Spleen (tissue), 11 donors: ENCODE results near the gene NRXN3. TPM values are rescaled to one million over a fixed set of nuclear protein-coding genes. Genes with fewer than 3 reads are reported as not detected.

Experiments
- DNase-seq: peaks from one replicate; pipeline ENCODE4 v3.0.0-alpha.2; 2020
- H3K27ac ChIP-seq, 8 donors: fragments of 200-600 bp; sonication (generic) in 7 of 8; 1 replicate in 4 of 8; 2 replicates in 4 of 8; pipeline versions ENCODE4 v1.5.0 to v1.8.0; 2016 to 2021; ENCODE audit warnings: inconsistent platforms in 4 of 8, mild to moderate bottlenecking in 4 of 8, moderate library complexity in 1 of 8
- H3K27me3 ChIP-seq, 7 donors: fragments of 200-600 bp; sonication (generic) in 6 of 7; replicated peaks in 1 of 7; 1 replicate in 4 of 7; 2 replicates in 3 of 7; pipeline versions ENCODE4 v1.5.0 to v1.8.0; 2016 to 2021; ENCODE audit warnings: inconsistent platforms in 3 of 7, mild to moderate bottlenecking in 1 of 7
- H3K36me3 ChIP-seq, 6 donors: fragments of 200-600 bp; sonication (generic) in 5 of 6; 1 replicate in 4 of 6; 2 replicates in 2 of 6; pipeline versions ENCODE4 v1.5.0 to v1.8.0; 2016 to 2021; ENCODE audit warnings: inconsistent platforms in 2 of 6
- H3K4me1 ChIP-seq, 6 donors: fragments of 200-600 bp; sonication (generic) in 5 of 6; 1 replicate in 3 of 6; 2 replicates in 3 of 6; pipeline versions ENCODE4 v1.5.0 to v1.8.0; 2016 to 2021; ENCODE audit warnings: inconsistent platforms in 3 of 6
- H3K4me3 ChIP-seq, 8 donors: fragments of 200-600 bp; sonication (generic) in 7 of 8; 1 replicate in 4 of 8; 2 replicates in 4 of 8; pipeline versions ENCODE4 v1.5.0 to v1.8.0; 2016 to 2021; ENCODE audit warnings: inconsistent platforms in 4 of 8, mild to moderate bottlenecking in 4 of 8, moderate library complexity in 2 of 8
- H3K9me3 ChIP-seq, 8 donors: fragments of 200-600 bp; sonication (generic) in 7 of 8; 1 replicate in 4 of 8; 2 replicates in 4 of 8; pipeline versions ENCODE4 v1.5.0 to v1.8.0; 2016 to 2021; ENCODE audit warnings: inconsistent platforms in 4 of 8
- POLR2A ChIP-seq, 3 donors: fragments of 450-650 bp; IDR thresholded peaks; one replicate each; pipeline ENCODE4 v1.5.1; 2017; ENCODE audit warnings: antibody characterized with exemption in 3 of 3, mild to moderate bottlenecking in 1 of 3
- POLR2AphosphoS5 ChIP-seq, 3 donors: sonication (generic); formaldehyde crosslinking; IDR thresholded peaks; one replicate each; pipeline ENCODE4 v1.5.1; 2017; ENCODE audit warnings: antibody characterized with exemption in 3 of 3
- WGBS, 5 donors: extraction: QIAGEN DNeasy Blood & Tissue Kit in 3 of 5; methylation state at CpG; one replicate each; pipeline versions ENCODE4 v1.1.5 to v1.1.7; 2013 to 2018; 5-methylcytosine and 5-hydroxymethylcytosine counted together
- intact Hi-C: fragments of 100-400 bp; cut with DNase I; formaldehyde crosslinking; loops from one replicate; pipeline ENCODE4 v1.15.0; 2023; ENCODE audit warnings: low total_unique reads
- polyA plus RNA-seq, 3 donors: library from polyadenylated mRNA; stranded (reverse); fragments of 200-250 nt; gene quantifications; one replicate each; pipeline ENCODE4 v1.2.1, GENCODE V29; 2013
- total RNA-seq, 7 donors: library from RNA; depleted of rRNA in 3 of 7; stranded (reverse); fragments of >200 nt in 3 of 7; fragmentation: NEBNext Ultra II Directional in 4 of 7; extraction: Animal tissue kit (Norgen Biotek cat#: 25700) in 4 of 7; gene quantifications; one replicate each; pipeline versions ENCODE4 v1.1.0 to v1.2.1, GENCODE V29; 2016 to 2021
- TF ChIP-seq, protein P1 (sequence below), 11 experiments: fragments of 200-600 bp in 7 of 11; fragments of 450-650 bp in 4 of 11; sonication (generic) in 4 of 11; IDR thresholded peaks in 8 of 11; conservative IDR thresholded peaks in 3 of 11; 1 replicate in 7 of 11; 2 replicates in 4 of 11; pipeline versions ENCODE4 v1.4.0 to v1.8.0; 2016 to 2021; ENCODE audit warnings: antibody characterized with exemption in 11 of 11, inconsistent platforms in 4 of 11, mild to moderate bottlenecking in 1 of 11
- donor health status: healthy with polysubstance abuse.
- donor health status: DM: no; HTN: no; CAD: no; lungs with moderate emphysema.
- donor health status: DM: no; HTN: no; CAD: no.
- donor health status: Bipolar disorder and iron deficiency.
- donor health status: healthy.
- donor health status: DM: no; HTN: no; CAD: no.
- donor health status: DM: yes; HTN: yes; CAD: no.

The NRXN3 gene
- total and polyA plus RNA-seq, 10 donors, result 0.21 to 11.5 (median 1.6) TPM

DNA sequence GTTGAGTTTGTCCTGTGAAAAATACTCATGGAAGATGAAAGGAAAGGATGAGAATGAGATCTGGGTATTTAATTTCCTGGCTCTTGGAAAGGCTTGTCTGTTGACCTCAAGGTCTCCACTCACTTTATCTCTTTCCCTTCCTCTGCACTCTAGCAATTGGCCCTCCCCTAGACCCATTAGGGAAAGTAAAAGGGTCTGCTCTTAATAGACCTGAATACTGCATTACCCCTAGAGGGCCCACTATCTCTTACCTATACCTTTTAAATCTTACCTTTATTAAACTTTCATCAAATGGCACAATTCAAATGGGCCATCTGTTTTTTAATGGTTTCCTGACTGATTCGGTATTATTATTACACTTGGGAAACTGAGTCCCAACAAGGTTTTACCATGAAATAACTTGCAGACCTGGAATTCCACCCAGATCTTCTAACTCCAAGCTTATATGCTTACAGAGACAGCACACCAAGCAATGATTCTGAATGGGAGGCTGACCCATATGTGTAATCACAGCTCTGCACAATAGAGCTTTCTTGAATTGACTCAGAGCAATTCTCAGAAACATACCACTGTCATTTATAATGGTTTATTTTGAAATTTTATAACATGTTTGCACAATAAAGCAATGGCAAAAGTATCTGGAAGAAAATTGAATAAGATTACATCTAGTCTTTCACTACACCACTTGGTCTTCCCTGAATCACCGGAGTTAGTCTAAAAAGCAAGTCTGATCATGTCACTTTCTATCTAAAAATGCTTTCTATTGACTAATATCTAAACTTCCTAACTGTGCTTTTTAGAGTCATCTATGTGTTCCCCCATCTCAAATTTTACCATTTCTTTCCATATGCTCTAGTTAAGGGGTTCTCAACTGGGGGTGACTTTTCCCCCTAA lies 618.5 kb downstream of the NRXN3 start:
- H3K4me1 ChIP-seq, result no peaks in the 10 kb centered on the region
- H3K36me3 ChIP-seq, result no peaks in the 10 kb centered on the region
- H3K9me3 ChIP-seq, result no peaks in the 10 kb centered on the region
- intact Hi-C loops, result no loop called here
- no peak for TF ChIP-seq POLR2AphosphoS5 (IDR thresholded peaks at IDR 0.05)
- TF ChIP-seq, protein P1, sequence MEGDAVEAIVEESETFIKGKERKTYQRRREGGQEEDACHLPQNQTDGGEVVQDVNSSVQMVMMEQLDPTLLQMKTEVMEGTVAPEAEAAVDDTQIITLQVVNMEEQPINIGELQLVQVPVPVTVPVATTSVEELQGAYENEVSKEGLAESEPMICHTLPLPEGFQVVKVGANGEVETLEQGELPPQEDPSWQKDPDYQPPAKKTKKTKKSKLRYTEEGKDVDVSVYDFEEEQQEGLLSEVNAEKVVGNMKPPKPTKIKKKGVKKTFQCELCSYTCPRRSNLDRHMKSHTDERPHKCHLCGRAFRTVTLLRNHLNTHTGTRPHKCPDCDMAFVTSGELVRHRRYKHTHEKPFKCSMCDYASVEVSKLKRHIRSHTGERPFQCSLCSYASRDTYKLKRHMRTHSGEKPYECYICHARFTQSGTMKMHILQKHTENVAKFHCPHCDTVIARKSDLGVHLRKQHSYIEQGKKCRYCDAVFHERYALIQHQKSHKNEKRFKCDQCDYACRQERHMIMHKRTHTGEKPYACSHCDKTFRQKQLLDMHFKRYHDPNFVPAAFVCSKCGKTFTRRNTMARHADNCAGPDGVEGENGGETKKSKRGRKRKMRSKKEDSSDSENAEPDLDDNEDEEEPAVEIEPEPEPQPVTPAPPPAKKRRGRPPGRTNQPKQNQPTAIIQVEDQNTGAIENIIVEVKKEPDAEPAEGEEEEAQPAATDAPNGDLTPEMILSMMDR (IDR thresholded peaks at IDR 0.05 in 8 of 11, conservative IDR thresholded peaks at IDR 0.05 in 3 of 11), result no peak
- TF ChIP-seq POLR2A (IDR thresholded peaks at IDR 0.05), result no peak
- DNase-seq, result no peak
- no peak overlapping the region for H3K27ac ChIP-seq
- WGBS, 5 donors, result 72 to 86% (median 83%) methylated on average over 2 of the region's 2 CpGs
- H3K4me3 ChIP-seq, result no peak overlapping the region
- H3K27me3 ChIP-seq, result no peaks in the 10 kb centered on the region

DNA sequence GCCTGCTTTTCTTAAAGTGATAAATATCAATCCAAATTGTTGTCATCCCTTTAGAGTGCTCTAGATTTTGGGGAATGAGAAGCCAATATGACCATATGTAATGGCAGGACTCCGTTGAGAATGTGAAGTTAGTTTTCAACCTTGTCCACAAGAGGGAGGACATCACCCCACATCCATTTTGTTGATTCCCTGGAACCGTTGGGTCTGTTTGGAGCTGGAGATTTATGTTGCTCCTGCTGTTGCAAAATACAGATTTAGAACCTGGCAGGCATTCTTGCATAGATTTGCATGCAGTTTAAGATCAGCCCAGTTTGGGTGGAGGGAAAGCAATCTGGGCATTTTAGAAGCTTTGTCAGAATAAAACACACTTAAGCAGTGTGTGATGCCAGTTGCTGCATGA lies 620.1 kb downstream of the NRXN3 start:
- no peak for DNase-seq
- Histone ChIP-seq H3K4me3 (no peak overlapping the region), H3K9me3 (no peaks in the 10 kb centered on the region), H3K27ac (no peak overlapping the region), H3K36me3 (no peaks in the 10 kb centered on the region), H3K4me1 (no peaks in the 10 kb centered on the region), H3K27me3 (no peaks in the 10 kb centered on the region)
- TF ChIP-seq, protein P1 (IDR thresholded peaks at IDR 0.05 in 8 of 11, conservative IDR thresholded peaks at IDR 0.05 in 3 of 11), result no peak
- no peak for TF ChIP-seq POLR2A (IDR thresholded peaks at IDR 0.05)
- no peak for TF ChIP-seq POLR2AphosphoS5 (IDR thresholded peaks at IDR 0.05)
- 10 to 18% (median 11%) methylated on average over 2 of the region's 2 CpGs for WGBS, 5 donors
- intact Hi-C loops, result no loop called here

DNA sequence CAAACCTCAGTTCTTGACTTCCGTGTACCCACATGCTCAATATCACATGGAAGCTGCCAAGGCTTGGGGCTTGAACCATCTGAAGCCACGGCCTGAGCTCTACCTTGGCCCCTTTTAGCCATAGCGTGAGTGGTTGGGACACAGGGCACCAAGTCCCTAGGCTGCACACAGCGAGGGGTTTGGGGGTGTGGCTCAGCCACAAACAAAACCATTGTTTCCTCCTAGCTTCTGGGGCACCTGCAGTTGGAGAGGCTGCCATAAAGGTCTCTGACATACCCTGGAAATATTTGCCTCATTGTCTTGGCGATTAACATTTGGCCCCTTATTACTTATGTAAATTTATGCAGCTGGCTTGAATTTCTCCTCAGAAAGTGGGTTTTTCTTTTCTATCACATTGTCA lies 628.6 kb downstream of the NRXN3 start:
- no peak for DNase-seq
- 56 to 78% (median 65%) methylated on average over 4 to 5 of the region's 5 CpGs for WGBS, 5 donors
- Histone ChIP-seq H3K27me3 (no peaks in the 10 kb centered on the region), H3K4me3 (no peak overlapping the region), H3K9me3 (peaks cover 0 to 3% (median 0%) of the 10 kb centered on the region in 8 donors), H3K36me3 (no peaks in the 10 kb centered on the region), H3K4me1 (no peaks in the 10 kb centered on the region), H3K27ac (no peak overlapping the region)
- TF ChIP-seq POLR2AphosphoS5 (IDR thresholded peaks at IDR 0.05), result no peak
- TF ChIP-seq, protein P1 (IDR thresholded peaks at IDR 0.05 in 8 of 11, conservative IDR thresholded peaks at IDR 0.05 in 3 of 11), result no peak
- TF ChIP-seq POLR2A (IDR thresholded peaks at IDR 0.05), result no peak
- intact Hi-C loops, result no loop called here

DNA sequence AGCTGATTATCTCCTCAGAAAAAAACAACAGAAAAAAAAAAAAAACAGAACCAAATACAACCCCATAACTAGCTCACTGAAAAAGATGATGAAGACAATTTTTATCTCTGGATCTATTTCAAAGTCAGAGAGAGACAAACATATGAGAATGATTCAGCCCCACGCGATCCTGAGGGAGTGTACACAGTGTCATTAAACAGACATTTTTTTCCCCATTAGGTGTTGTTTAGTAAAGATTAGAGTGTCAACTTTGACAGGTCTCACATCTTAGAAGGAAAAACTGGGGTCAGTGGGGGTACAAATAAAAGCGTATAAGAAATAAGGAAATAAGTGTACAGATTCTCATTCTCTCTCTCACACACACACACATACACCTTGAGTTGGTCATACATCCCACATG lies 635.4 kb downstream of the NRXN3 start:
- intact Hi-C loops, result no loop called here
- Histone ChIP-seq H3K4me1 (no peaks in the 10 kb centered on the region), H3K9me3 (peaks cover 0 to 3% (median 0%) of the 10 kb centered on the region in 8 donors), H3K4me3 (no peak overlapping the region), H3K27me3 (no peaks in the 10 kb centered on the region), H3K36me3 (no peaks in the 10 kb centered on the region), H3K27ac (no peak overlapping the region)
- 50 to 80% (median 52%) methylated on average over 3 of the region's 3 CpGs for WGBS, 5 donors
- no peak for DNase-seq
- TF ChIP-seq POLR2A (IDR thresholded peaks at IDR 0.05) (no peak), POLR2AphosphoS5 (IDR thresholded peaks at IDR 0.05) (no peak)
- TF ChIP-seq, protein P1 (IDR thresholded peaks at IDR 0.05 in 8 of 11, conservative IDR thresholded peaks at IDR 0.05 in 3 of 11), result no peak
